GM19238 (cell line): ENCODE data around the gene CNIH2.
"Not testable (repeated sequence)": the region's sequence is repeated elsewhere in the genome, so short reads cannot be mapped to it uniquely, and the experiment has no call there.

Source experiments
- DNase-seq: peaks from one replicate; pipeline ENCODE4 v3.0.0; 2011; ENCODE audit warnings: low spot score; ENCODE audit not compliant: insufficient read length

CNIH2 gene

DNA sequence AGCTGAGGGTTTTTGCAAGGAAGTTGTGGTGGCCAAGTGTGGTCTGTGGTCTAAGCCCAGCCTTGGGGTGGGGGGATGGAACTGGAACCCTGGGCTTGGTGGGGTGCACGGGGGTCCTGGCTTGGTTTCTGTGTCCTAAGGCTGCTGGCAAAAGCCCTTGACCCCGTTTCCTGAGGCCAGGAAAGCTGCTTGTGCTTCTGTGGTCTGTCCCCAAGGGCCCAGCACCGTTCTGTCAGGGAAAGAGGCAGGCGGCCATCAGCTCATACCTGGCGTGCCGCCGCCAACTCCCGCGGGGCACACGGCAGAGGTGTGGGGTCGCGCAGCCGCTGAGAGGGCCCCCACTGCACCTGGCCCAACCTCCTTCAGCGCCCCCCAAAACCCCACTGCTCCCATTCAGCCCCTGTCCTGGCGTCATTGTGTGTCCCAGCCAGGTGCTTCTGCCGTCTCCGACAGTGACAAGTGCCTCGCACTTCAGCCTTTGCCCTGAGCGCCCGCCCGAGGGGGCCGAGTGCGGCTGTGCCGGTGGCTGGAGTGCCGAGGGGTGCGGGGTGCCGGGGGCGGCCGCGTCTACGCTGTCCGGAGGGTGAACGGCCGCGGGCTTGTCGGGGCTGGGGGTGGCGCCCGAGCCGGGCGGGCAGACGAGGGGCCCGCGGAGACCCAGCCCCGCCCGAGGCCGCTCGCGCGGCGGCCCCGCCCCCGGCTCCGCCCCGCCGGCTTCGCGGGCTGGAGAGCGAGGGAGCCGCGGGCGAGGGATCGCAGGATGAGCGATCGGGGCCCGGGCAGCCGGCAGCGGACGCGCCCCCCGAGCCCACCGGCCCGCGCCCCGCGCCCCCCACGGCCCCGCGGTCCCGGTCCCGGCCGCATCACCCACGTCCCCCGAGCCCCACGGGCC, at the start of gene CNIH2:
Gene CNIH2, plus strand, starts transcription at position 705 of the 892 bp plus-strand sequence. CDS start 282 bp downstream, outside the sequence.
- peak; percentile 69 for DNase-seq

DNA sequence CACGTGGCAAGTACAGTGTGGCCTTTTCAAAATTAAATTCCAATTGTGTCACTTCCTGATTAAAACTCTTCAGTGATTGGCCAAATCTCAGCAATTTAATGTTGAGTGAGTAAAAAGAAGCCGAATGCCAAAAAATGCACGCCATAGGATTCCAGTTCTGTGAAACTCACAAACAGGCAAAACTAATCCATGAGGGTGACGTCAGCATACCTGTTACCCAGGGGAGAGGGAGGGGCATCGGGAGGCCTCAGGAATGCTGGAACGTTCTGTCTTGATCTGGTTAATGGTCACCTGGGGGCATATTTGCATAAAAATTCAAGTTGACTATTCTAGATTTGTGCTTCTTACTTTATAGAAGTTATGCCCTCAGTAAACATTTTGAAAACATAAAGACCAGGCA, 49.5 kb upstream of the CNIH2 start:
- DNase-seq: no peak

DNA sequence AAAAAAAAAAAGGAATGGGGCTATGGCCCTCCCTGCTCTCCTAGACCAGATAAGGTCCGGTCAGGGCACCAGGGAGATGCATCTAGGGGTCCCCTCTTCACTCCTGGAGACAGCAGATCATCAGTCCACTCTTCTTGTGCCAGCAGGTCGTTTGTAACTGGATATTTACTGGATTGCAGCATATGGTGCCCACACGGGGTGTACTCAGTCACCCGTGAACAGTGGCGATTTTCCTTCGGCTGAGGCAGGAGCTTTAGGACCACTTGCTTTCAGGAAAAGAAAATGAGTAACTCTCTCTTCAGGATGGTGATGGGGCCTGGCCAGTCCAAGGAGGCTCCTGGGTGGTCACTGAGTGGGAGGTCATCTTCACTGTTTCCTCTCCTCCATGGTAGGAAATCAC, 47.8 kb upstream of the CNIH2 start:
- no peak for DNase-seq

DNA sequence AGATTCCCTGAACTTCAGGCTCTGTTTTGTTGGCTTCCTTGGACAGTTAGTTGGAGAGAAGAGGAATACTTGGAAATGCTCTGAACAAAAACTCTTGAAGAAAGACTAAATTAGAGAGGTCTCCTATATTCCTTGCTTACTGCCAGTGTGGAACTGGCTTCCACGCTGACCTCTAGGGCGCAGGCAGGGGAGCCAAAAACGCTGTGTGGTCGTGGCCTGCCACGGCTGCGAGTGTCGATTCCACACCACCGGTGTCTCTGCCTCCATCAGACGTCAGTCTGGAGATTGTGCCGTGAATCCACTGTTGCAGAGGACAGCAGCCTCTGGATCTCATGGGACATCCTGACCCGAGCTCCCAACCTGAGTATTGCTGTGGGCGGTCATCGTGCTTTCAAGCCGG, 47.0 kb upstream of the CNIH2 start:
- no peak for DNase-seq

DNA sequence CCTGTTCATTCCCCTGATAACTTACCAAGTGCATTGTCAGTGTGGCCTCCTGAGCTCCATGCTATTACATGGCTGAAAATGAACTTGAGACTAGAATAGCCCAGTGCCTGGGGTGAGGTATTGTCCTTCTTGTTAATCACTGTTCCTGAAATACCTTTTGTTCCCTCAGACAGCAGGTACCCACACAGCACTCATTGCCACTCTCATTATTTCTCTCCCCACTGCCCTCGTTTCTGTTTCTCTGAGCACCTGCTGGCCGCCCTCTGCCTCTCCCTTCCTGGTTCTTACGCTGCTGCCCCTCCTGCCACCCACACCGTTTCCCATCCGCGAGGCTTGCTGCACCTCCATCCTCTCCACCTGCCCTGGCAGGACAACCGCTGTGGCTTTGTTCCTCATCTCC, 46.4 kb upstream of the CNIH2 start:
- no peak for DNase-seq

DNA sequence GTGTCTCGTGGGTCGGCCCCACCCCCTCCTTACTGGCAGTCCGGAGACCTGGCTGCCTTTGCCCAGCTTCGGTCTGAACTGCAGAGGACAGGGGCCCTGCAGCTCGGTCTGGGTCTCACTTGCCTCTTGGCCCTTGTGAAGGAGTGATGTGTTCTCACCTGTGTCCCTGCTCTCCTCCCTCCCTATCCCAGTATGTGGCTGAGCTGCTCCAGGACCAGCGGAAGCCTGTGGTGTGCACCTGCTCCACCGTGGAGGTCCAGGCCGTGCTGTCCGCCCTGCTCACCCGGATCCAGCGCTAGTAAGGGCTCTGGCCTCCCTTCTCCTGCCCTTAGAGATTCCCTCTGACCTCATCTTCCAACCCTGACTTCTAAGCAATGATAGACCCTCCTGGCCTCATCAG, 45.2 kb upstream of the CNIH2 start:
- DNase-seq: no peak

DNA sequence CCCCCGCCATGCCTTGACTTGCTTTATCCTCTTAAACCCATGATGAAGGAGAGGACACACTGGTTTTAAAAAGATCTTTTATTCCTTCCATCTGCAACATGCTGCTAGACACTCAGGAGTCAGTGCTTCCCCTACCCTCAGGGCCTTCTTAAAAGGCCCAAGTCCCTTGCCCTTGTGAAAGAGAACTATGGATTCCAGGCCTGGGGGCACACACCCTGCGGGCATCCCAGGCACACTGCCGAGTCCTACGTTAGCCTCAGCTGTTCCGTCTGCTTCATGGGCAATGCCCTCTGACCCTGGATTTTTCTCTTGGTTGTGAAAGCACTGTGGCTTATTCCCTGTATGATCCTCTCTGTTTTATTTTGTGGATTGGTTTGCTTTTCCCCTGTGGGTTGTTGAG, 44.7 kb upstream of the CNIH2 start:
- DNase-seq: no peak

DNA sequence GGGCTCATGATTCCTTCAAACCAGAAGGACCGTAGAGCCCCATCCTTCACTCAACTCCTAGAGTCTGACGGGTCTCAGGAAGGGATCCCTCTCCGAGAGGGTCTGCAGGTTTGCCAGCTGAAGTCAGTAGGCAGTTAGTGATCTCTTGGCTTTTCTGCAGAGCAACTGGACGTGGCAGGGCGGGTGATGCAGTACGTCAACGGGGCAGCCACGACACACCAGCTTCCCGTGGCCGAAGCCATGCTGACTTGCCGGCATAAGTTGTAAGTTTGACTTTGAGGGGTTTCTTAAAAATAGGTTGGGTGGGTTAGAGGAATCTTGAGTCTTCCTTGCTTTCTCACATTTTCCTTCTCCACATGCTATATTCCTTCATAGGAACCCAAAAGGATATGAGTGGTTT, 42.8 kb upstream of the CNIH2 start:
- no peak for DNase-seq

DNA sequence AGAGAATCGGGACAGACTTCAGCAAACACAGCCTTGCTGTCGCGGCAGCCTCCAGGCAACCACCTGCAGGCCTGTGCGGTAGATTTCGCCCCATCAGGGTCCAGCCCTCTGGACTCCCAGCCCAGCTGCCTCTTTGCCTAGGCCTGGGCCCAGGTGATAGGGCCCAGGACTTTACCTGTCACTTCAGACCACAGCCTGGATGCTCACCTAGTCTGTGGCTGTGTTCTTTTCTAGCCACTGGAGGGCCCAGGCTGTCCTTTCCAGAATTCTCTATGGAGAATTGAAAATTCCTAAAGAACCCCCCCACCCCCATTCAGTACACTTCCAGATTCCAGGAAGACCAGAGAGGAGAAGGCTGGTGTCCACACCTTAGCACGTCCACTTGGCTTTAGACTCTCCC, 40.1 kb upstream of the CNIH2 start:
- DNase-seq: no peak

DNA sequence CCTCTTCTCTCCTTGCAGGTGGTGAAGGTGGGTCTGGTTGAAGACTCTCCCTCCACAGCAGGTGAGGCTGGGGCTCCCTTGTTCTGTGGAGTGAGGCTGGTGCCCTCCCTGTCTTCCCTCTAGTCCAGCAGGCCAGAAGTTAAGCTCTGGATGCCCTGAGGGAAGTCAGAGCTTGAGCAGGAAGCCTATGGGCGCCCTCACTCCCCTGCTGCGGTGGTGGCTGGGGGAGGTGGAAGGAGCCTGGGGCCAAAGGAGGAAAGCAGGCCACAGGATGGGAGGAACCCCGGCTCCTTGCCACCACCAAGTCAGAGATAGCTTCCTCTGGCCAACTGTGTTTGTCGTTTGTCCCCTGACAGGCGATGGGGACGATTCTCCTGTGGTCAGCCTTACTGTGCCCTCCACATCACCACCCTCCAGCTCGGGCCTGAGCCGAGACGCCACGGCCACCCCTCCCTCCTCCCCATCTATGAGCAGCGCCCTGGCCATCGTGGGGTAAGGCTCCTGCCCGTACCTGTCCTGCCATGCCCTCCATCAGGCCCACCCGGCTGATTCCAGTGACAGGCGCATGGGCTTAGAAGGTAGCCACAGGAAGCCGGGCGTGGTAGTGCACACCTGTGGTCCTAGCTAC, 39.1 kb upstream of the CNIH2 start:
- DNase-seq: no peak

DNA sequence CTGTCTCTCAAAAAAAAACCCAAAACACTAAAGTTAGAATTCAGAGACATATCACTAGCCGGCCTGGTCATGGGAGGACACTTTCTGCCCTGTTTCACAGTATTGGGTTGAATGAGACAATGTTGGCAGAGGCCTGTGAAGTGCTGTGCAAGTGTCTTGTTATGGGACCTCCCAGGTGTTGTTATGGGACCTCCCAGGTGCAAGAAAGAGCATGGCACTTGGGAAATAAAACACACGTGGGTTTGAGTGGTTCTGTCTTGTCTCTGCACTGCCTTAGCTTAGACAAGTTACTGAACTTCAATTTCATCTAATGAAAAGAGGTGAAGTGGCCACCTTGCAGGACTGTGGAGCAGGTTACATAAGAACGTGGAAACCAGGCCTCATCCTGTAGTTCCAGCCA, 38.5 kb upstream of the CNIH2 start:
- no peak for DNase-seq

DNA sequence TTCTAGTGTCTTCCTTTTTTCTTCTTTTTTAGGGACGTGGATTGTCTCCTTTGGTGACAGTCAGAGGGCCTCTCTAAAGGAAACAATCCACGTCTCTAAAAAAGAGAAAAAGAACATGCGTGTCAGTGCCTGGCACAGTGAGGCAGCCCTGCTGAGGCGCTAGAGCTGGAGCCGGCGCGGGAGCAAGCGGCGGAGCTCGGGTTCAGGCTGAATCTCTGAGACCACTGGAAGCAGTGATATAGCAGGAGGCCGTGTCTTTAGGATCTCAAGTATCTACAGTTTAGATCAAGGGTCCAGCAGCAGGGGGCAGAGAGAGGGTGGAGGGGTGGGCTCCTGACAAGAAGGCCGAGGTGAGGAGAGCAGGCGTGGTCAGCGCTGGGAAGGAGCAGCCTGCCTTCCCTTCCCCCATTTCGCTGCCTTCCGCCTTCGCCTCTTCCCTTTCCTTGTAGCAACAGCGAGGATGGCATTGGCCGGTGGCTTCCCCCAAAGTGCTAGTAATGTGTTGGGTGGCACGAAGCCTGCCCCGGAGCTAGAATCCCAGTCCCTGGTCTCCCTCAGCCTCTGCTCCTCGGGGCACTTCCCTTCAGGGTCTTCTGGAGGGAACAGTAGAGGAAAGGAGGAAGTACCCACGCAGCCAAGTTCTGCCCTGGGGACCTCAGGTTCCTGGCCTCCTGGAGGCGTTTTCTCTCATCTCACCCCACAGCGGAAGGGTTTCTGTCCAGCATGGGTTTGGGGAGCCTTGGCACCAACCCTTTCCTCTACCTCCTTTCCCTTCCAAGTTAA, 37.8 kb upstream of the CNIH2 start:
- no peak for DNase-seq

DNA sequence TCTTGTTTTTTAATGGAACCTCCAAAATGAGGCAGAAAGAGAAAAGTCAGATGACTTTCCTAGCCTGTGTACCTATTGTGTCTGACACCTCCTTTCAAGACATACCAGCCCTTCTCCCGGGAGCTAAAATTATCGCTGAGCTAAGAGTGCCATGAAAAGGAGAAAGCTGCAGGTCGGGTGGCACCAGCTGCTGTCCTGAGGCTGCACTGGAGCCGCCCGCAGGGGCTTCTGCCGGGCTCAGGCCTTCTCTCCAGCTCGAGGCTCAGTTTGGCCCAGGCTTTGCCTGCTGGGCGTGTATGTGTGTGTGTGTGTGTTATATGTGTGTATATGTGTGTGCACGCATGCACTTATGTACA, 37.2 kb upstream of the CNIH2 start:
- DNase-seq: no peak

DNA sequence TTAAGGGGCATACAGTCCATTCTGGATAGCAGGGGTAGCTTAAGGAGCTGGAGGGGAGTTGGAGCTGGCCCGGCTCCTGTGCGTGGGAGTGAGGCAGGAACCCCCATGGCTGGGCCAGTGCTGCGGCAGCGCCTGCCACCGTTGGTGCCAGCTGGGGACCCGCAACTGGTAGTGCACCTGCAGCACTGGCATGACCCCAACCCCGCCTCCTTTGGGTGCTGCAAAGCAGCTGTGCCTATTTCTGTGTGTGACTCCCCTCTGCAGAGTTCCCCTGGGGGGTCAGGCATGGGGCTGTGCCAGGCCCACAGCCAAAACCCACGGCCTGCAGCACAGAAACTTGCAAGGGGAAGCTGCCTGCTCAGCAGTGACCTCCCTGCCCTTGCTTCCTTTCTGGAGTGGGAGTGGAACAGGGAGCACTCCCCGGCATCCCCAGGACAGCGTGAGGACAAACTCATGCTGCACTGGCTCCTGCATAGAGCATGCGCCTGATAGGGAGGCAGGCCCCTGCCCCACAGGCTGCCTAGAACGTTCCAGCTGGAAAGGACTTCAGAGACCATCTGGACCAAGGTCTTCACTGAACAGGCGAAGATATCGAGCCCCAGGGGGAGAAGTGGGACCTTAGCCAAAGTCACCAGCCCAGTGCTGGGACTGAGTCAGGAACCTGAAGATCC, 35.7 kb upstream of the CNIH2 start:
- DNase-seq: no peak

DNA sequence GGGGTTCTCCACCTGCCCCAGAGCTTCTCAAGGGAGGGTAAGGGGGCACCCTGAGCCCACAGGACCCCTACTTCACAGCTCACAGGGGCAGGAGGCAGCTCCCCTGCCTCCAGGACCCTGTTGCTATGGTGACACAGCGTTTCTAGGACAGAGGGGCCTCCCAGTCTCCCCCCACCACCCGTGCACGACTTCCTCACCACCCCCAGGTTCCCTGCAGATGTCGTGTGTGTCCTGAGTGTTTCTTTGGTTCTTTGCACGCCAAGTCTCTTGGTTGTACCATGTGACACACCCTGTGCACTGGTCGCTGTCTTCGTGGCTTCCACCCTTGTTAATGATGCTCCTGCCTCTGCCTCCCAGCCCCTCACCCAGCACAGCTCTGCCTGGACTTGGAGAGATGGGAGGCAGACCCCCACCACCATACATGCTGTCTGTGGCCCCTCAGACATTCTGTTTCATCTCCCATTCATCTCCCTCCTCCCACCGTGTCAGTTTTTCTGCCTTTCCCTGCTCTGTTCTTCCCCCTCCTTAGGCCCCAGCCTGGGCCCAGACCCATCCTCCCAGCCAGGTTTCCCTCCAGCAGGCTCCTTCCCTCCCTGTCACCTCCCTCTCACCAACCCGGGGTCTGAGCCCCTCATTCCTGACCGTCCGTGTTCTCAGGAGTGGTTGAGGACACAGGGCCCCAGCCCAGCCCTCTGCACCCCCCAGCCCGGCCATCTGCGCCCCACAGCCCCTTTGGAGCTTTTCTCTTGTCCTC, 34.0 kb upstream of the CNIH2 start:
- no peak for DNase-seq

DNA sequence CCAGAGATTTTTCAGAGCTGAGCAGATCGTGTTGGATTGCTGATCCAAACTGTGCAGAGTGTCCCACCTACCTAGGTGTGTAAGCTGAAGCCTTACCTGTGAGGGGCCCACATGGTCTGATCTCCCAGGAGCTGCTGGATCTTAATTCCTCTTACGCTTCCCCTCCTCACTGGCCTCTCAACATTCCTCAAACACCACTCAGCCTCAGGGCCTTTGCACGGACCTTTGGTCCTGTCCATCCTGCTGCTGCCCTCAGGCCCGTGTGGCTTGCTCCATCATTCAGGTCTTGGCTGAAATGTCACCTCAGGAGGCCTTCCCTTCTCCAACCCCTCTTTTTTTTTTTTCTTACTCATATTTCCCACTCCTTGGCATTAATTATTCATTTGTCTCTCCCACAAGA, 30.7 kb upstream of the CNIH2 start:
- no peak for DNase-seq

DNA sequence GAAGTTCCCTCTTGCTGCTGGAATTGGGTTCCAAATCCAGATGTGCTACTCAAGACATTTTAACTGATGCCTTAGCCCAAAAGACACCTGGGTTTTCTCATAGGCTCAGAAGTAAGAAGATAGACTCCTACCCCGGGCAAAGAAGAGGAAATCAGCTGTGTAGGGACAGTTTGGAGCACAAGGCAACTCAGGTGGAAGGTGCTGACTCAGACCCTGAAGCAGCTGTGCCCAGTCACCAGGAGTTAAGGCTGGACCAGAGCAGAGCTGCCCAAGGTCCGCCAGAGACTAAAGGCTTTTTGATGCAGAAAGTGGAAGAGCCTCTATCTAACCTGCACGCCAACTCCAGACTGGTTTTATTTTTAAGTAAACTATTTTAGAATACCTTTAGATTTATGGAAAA, 30.2 kb upstream of the CNIH2 start:
- DNase-seq: no peak

DNA sequence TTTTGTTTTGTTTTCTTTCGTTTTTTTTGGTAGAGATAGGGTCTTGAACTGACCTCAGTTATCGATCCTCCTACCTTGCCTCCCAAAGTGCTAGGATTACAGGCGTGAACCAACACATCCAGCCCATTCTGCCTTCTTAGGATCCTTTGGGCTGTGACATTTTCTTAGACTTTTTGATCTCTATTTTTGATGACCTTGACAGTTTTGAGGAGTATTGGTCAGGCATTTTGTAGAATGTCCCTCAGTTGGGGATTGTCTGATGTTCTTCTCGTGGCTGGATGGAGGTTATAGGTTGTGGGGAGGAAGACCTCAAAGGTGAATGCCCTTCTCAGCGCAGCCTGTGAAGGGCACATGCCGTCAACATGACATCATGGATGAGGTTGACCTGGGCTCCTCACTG, 29.1 kb upstream of the CNIH2 start:
- no peak for DNase-seq

DNA sequence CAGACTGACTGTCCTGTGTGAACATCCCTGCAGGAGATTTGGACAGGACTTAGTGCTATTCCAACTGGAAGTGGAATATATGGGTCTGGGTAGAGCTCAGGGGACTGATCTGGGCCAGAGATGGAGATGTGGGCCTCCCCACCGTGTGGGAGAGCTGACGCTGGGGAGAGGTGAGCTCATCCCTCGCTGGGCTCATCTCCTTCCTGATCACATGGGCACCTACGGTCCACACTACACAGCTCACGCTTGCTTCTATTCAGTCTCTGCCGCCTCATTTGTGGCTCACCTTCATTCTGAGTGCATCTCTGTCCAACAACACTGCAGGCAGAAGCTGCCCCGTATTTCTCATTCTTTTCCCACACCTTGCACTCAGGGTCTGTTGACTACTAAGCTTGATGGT, 26.2 kb upstream of the CNIH2 start:
- DNase-seq: no peak

DNA sequence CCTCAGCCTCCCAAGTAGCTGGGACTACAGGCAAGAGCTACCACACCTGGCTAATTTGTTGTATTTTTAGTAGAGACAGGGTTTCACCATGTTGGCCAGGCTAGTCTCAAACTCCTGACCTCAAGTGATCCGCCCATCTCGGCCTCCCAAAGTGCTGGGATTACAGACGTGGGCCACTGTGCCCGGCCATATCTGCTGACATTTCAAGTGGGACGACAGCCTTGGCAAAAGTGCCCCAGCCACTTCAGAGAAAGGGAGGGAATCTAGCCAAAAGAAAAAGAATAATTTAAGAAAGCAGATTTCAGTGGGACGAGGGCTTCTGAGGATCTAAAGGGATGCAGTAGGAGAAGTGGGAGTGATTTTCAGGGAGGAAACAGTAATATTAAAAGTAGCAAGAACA, 24.9 kb upstream of the CNIH2 start:
- not testable (repeated sequence) for DNase-seq

DNA sequence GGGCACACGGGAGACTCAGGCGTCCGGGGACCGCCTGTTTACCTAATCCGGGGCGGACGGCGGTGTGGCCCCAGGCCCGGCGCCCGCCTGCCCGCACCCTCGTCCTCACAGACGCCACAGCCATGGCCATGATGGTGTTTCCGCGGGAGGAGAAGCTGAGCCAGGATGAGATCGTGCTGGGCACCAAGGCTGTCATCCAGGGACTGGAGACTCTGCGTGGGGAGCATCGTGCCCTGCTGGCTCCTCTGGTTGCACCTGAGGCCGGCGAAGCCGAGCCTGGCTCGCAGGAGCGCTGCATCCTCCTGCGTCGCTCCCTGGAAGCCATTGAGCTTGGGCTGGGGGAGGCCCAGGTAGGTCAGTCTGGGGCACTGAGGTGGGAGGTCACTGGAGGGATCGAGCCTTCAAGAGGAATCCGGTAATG, 19.5 kb upstream of the CNIH2 start:
- DNase-seq: no peak
